Renal cortex interstitium (tissue), 11 donors: ENCODE measurements around the gene CMA1. TPM values are rescaled to one million over a fixed set of nuclear protein-coding genes. Genes with fewer than 3 reads are reported as not detected.
"Not testable (repeated sequence)": the region's sequence is repeated elsewhere in the genome, so short reads cannot be mapped to it uniquely, and the experiment has no call there.

ENCODE experiments used
- DNase-seq, 11 donors: peaks; one replicate each; pipeline ENCODE4 v3.0.0-alpha.2; 2013; ENCODE audit warnings: low read depth in 9 of 11, low spot score in 4 of 11; ENCODE audit errors: extremely low read depth in 1 of 11
- polyA plus RNA-seq, 3 donors: library from polyadenylated mRNA; unstranded; fragments of 120-200 nt; gene quantifications; one replicate each; pipeline ENCODE4 v1.2.1, GENCODE V29; 2013; ENCODE audit not compliant: insufficient read length in 3 of 3

CMA1 gene
- polyA plus RNA-seq, 3 donors, result 0.19 to 0.53 (median 0.32) TPM

GRCh38 chr14:24479999-24480398 is 28.1 kb downstream of the CMA1 start:
- DNase-seq, result not testable (repeated sequence)

- DNase-seq, result no peak
Observed at GRCh38 chr14:24475261-24475660, 32.8 kb downstream of the CMA1 start.

GRCh38 chr14:24473211-24473610 is 34.9 kb downstream of the CMA1 start:
- DNase-seq, result no peak

DNA sequence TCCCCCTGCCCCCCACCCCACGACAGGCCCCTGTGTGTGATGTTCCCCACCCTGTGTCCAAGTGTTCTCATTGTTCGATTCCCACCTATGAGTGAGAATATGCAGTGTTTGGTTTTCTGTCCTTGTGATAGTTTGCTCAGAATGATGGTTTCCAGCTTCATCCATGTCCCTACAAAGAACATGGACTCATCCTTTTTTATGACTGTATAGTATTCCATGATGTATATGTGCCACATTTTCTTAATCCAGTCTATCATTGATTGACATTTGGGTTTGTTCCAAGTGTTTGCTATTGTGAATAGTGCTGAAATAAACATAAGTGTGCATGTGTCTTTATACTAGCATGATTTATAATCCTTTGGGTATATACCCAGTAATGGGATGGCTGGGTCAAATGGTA is 37.6 kb downstream of the CMA1 start:
- not testable (repeated sequence) for DNase-seq

- no peak for DNase-seq
Observed at GRCh38 chr14:24465805-24466204, 42.3 kb downstream of the CMA1 start.

GRCh38 chr14:24465368-24465767 is 42.7 kb downstream of the CMA1 start:
- DNase-seq, result no peak

DNA sequence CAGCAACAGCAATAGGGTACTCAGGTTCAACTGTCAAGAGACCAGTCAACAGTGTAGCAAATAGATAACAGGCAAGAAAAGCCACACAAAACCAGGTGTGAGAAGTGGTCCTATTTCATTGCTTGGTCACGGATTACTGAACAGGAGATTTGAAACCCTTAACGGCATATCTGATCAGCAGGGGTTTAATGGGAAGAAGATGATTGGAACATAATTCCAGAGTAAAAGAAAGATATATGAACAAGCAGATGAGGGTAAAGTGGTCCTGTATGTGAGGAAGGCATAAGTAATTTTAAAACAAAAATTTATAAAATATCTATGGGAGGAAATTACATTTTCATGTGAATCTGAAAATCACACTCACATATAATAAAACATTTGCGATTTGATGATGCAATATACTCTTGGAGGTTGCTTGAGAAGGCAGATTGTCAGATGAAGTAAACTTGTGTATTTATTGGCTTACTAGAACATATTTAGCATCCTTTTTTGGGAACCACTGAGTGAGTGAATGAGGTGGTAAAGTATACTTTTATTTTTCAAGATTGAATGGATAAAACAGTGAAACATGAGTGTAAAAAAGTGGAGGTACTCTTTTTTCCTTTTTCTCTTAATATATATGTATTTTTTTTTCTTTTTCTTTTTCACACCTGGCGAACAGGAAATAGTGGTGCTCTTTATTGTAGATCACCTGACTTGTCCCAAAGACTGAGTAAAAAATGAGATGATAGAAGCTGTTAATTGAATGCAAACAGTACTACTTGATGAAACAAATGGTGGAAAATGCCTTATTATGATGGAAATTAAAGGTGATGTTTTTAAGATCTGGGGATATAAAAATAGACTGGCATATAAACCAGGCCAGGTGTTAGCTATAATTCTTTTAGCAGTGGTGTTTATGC is 43.9 kb downstream of the CMA1 start:
- DNase-seq, result no peak

DNA sequence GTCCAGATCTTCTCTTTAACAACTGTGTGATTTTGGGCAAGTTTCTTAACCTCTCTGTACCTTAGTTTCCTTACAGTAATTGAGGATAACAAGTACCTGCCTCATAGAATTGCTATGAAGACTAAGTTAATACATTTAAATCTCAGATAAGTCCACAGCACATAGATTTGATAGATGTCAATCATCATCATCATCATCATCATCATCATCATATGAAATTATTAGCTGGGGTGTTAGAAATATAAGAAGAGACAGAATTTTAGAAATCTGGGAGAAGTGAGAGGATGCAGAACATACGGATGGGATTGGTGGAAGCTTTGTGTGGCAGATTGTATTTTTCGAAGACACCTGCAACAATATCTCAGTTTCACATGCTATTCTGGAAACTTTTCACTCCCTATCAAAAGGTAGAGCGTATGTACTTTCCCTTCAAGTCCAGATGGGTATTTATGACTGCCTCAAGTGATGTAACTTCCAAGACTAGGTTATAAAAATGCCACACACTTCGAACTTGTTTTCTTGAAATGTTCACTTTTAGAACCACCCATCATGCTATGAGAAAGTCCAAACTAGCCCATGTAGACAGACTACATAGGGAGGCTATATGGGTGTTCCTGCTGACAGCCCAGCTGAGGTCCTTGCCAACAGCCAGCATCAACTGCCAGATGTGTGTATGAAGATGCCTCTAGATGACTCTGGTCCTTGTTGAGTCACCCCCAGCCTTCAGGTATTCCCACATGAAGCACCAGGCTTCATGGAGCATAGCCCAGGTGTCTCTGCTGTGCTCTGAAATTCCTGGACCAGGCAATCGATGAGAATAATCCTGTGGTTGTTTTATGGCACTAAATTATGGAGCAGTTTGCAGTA is 44.8 kb downstream of the CMA1 start:
- no peak for DNase-seq

- DNase-seq, result no peak
Observed at GRCh38 chr14:24461336-24461735, 46.7 kb downstream of the CMA1 start.

DNA sequence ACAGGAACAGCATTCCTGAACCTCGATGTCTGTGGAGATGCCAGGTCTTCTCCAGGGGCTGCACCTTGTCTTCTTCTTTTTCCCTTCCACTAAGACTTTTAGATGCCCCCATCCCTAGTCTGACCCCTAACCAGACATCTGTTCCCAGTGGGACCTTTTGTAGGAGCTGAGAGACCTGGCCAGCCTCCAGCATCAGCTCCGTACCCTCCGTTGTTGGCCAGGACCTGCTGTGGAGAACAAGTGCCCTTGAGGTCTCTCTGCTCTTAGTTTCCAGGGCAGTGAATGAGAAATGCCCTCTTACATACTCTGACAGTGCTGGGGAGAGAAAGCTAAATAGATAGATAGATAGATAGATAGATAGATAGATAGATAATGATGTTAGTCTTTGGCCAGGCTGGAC is 48.7 kb downstream of the CMA1 start:
- DNase-seq, result no peak

- DNase-seq, result no peak
Observed at GRCh38 chr14:24458736-24459135, 49.3 kb downstream of the CMA1 start.

- DNase-seq, result no peak
Observed at GRCh38 chr14:24456980-24457379, 51.1 kb downstream of the CMA1 start.

Other genes with a start within 250 kb of the CMA1 start
- 1 to 10 TPM; 1.6 to 2.1 (median 2.0) TPM for gene TGM1, start 245.1 kb downstream of the CMA1 start, polyA plus RNA-seq
- gene RABGGTA, start 236.7 kb downstream of the CMA1 start, polyA plus RNA-seq, result 10 to 100 TPM; 20.0 to 25.3 (median 23.5) TPM
- 10 to 100 TPM; 31.4 to 61.9 (median 37.9) TPM for gene DHRS1, start 208.5 kb downstream of the CMA1 start, polyA plus RNA-seq
- 10 to 100 TPM; 25.8 to 28.5 (median 26.7) TPM for gene NOP9, start 208.4 kb downstream of the CMA1 start, polyA plus RNA-seq
- gene CIDEB, start 200.3 kb downstream of the CMA1 start, polyA plus RNA-seq, result 10 to 100 TPM; 24.6 to 28.8 (median 26.5) TPM
- 1 to 10 TPM; 3.4 to 4.3 (median 3.7) TPM for gene LTB4R2, start 198.1 kb downstream of the CMA1 start, polyA plus RNA-seq
- 1 to 10 TPM; 4.1 to 6.8 (median 5.6) TPM for gene LTB4R, start 196.8 kb downstream of the CMA1 start, polyA plus RNA-seq
- gene ADCY4, start 173.2 kb downstream of the CMA1 start, polyA plus RNA-seq, result 10 to 100 TPM; 15.7 to 25.1 (median 21.6) TPM
- 1 to 10 TPM; 2.5 to 4.5 (median 3.1) TPM for gene RIPK3, start 168.3 kb downstream of the CMA1 start, polyA plus RNA-seq
- 10 to 100 TPM; 58.4 to 95.5 (median 74.1) TPM for gene NFATC4, start 140.1 kb downstream of the CMA1 start, polyA plus RNA-seq
- 10 to 100 TPM; 47.5 to 60.0 (median 47.8) TPM for gene NYNRIN, start 109.3 kb downstream of the CMA1 start, polyA plus RNA-seq
- 1 to 10 TPM; 2.9 to 3.5 (median 3.0) TPM for gene CBLN3, start 78.6 kb downstream of the CMA1 start, polyA plus RNA-seq
- gene KHNYN, start 78.3 kb downstream of the CMA1 start, polyA plus RNA-seq, result 10 to 100 TPM; 44.8 to 51.6 (median 48.4) TPM
- 10 to 100 TPM; 51.4 to 76.8 (median 69.5) TPM for gene SDR39U1, start 65.5 kb downstream of the CMA1 start, polyA plus RNA-seq
- gene CTSG, start 68.0 kb upstream of the CMA1 start, polyA plus RNA-seq, result under 1 TPM; 0.62 to 0.79 (median 0.76) TPM
- under 1 TPM in 1 of 3 donors, not detected in 2; 0.11 TPM for gene GZMH, start 101.4 kb upstream of the CMA1 start, polyA plus RNA-seq
- gene GZMB, start 125.9 kb upstream of the CMA1 start, polyA plus RNA-seq, result 1 to 10 TPM in 1 of 3 donors, under 1 TPM in 1, not detected in 1; 0.60 to 1.2 TPM